Left forelimb (tissue), 1 donor: ENCODE results near the gene FAM120A.
"Not testable (repeated sequence)": the region's sequence is repeated elsewhere in the genome, so short reads cannot be mapped to it uniquely, and the experiment has no call there.

Experiments used
- DNase-seq: peaks from one replicate; pipeline ENCODE4 v3.0.0-alpha.2; 2018; ENCODE audit warnings: low spot score

The FAM120A gene

GRCh38 chr9:93450945-93451815, at the start of gene FAM120A:
Gene FAM120A, plus strand, starts transcription at chr9:93451685. Its CDS starts 231 bp downstream, at chr9:93451916.
- peak; percentile 84 for DNase-seq

- no peak for DNase-seq
Measured at GRCh38 chr9:93406371-93406770, 45.1 kb upstream of the FAM120A start.

- no peak for DNase-seq
Measured at GRCh38 chr9:93413530-93413929, 38.0 kb upstream of the FAM120A start.

GRCh38 chr9:93415176-93415690, 36.3 kb upstream of the FAM120A start:
- DNase-seq, result no peak

GRCh38 chr9:93416530-93417235, 34.8 kb upstream of the FAM120A start:
- no peak for DNase-seq

- DNase-seq, result no peak
Measured at GRCh38 chr9:93417538-93417937, 33.9 kb upstream of the FAM120A start.

- DNase-seq, result no peak
Measured at GRCh38 chr9:93419023-93419422, 32.5 kb upstream of the FAM120A start.

- DNase-seq, result no peak
Measured at GRCh38 chr9:93422977-93423616, 28.4 kb upstream of the FAM120A start.

GRCh38 chr9:93427655-93428379, 23.7 kb upstream of the FAM120A start:
- no peak for DNase-seq

- DNase-seq, result no peak
Measured at GRCh38 chr9:93431539-93432105, 19.9 kb upstream of the FAM120A start.

GRCh38 chr9:93432964-93433363, 18.5 kb upstream of the FAM120A start:
- no peak for DNase-seq

GRCh38 chr9:93434056-93434455, 17.4 kb upstream of the FAM120A start:
- DNase-seq, result no peak

- DNase-seq, result no peak
Measured at GRCh38 chr9:93435386-93435785, 16.1 kb upstream of the FAM120A start.

- DNase-seq, result no peak
Measured at GRCh38 chr9:93436218-93436617, 15.3 kb upstream of the FAM120A start.

- no peak for DNase-seq
Measured at GRCh38 chr9:93436655-93437407, 14.7 kb upstream of the FAM120A start.

GRCh38 chr9:93437996-93438395, 13.5 kb upstream of the FAM120A start:
- no peak for DNase-seq

- not testable (repeated sequence) for DNase-seq
Measured at GRCh38 chr9:93439301-93439700, 12.2 kb upstream of the FAM120A start.

- no peak for DNase-seq
Measured at GRCh38 chr9:93440896-93441580, 10.4 kb upstream of the FAM120A start.

- no peak for DNase-seq
Measured at GRCh38 chr9:93446073-93446472, 5.4 kb upstream of the FAM120A start.

GRCh38 chr9:93447655-93448054, 3.8 kb upstream of the FAM120A start:
- DNase-seq, result no peak
